Suprapubic skin (tissue), 4 donors: Measurements from ENCODE around the gene FLACC1. TPM values are rescaled to one million over a fixed set of nuclear protein-coding genes. Genes with fewer than 3 reads are reported as not detected.

Source experiments
- DNase-seq, 2 donors: peaks; one replicate each; pipeline ENCODE4 v3.0.0-alpha.2; 2019; ENCODE audit warnings: low spot score in 2 of 2
- H3K27ac ChIP-seq: fragments of 200-600 bp; sonication (generic); one replicate; pipeline ENCODE4 v1.5.1; 2019
- H3K27me3 ChIP-seq: fragments of 200-600 bp; sonication (generic); one replicate; pipeline ENCODE4 v1.5.1; 2019
- H3K36me3 ChIP-seq: fragments of 200-600 bp; sonication (generic); one replicate; pipeline ENCODE4 v1.5.1; 2019
- H3K4me1 ChIP-seq: fragments of 200-600 bp; sonication (generic); one replicate; pipeline ENCODE4 v1.5.1; 2019
- H3K4me3 ChIP-seq: fragments of 200-600 bp; sonication (generic); one replicate; pipeline ENCODE4 v1.5.1; 2019; ENCODE audit warnings: mild to moderate bottlenecking
- H3K9me3 ChIP-seq: fragments of 200-600 bp; sonication (generic); one replicate; pipeline ENCODE4 v1.5.1; 2019
- EP300 ChIP-seq: sonication (generic); formaldehyde crosslinking; IDR thresholded peaks from one replicate; pipeline ENCODE4 v1.6.1; 2017; ENCODE audit warnings: antibody characterized with exemption
- POLR2A ChIP-seq, 2 donors: fragments of 450-650 bp; IDR thresholded peaks; one replicate each; pipeline ENCODE4 v1.6.1; 2017; ENCODE audit warnings: antibody characterized with exemption in 2 of 2, mild to moderate bottlenecking in 2 of 2, moderate library complexity in 2 of 2
- POLR2AphosphoS5 ChIP-seq, 3 donors: sonication (generic); formaldehyde crosslinking; IDR thresholded peaks; one replicate each; pipeline ENCODE4 v1.6.1; 2017; ENCODE audit warnings: antibody characterized with exemption in 3 of 3
- WGBS: methylation state at CpG from one replicate; pipeline ENCODE4 v1.1.5; 2018; 5-methylcytosine and 5-hydroxymethylcytosine counted together
- total RNA-seq, 4 donors: library from RNA; depleted of rRNA; stranded (reverse); fragments of >200 nt; gene quantifications; one replicate each; pipeline ENCODE4 v1.1.0, GENCODE V29; 2016
- TF ChIP-seq, protein P1 (sequence below), 2 donors: fragments of 200-600 bp in 1 of 2; fragments of 450-650 bp in 1 of 2; sonication (generic) in 1 of 2; IDR thresholded peaks; one replicate each; pipeline ENCODE4 v1.5.1; 2016 to 2019; ENCODE audit warnings: antibody characterized with exemption in 2 of 2, mild to moderate bottlenecking in 1 of 2, moderate library complexity in 1 of 2

FLACC1 gene, protein sequence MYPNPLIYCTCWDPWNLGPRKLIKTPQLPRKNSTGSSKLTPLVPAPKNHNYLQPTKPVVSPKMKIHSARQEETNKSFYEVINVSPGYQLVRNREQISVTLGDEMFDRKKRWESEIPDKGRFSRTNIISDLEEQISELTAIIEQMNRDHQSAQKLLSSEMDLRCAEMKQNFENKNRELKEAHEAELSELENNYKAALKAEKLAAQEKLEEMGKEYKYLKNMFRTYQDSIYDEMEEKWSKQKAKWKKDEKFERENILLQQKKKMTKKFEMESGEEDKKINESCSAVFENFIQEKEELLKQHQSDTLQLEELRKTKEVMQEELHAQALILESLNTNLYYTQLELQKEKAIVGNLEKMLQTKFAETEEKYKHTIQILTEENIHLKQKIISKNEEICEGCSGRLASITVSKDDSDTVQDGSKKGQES
- total RNA-seq = 1 to 10 TPM in 1 of 4 donors, under 1 TPM in 1, not detected in 2; 0.80 to 1.0 TPM

DNA sequence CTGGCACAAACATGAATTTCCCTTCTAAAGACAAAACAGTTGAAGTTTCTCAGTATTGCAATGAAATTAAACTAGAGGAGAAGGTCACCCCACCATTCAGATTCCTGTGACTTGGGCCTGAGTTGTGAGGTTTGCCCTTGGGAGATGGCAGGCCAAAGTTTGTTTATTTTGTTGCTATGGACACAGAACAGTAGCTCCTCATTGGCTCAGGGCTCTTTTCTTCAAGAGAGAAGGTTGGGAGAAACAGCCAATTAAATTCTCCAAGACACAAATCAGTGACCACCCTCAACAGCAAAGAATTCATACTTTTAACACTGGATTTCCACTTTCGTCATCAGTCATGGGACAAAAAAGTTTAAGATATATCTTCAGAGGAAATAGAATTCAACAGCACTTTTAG is at the start of gene FLACC1:
TSS of gene FLACC1 (minus strand) at position 125 of the 400 bp plus-strand sequence. CDS start 5,941 bp downstream, outside the sequence.
- Histone ChIP-seq H3K27me3 (no peaks in the 10 kb centered on the region), H3K9me3 (no peaks in the 10 kb centered on the region), H3K27ac (no peak within 1 kb of the TSS), H3K4me3 (no peak within 1 kb of the TSS), H3K4me1 (no peaks in the 10 kb centered on the region), H3K36me3 (no peaks in the 10 kb centered on the region)
- TF ChIP-seq POLR2AphosphoS5 (IDR thresholded peaks at IDR 0.05) = no peak
- TF ChIP-seq, protein P1, sequence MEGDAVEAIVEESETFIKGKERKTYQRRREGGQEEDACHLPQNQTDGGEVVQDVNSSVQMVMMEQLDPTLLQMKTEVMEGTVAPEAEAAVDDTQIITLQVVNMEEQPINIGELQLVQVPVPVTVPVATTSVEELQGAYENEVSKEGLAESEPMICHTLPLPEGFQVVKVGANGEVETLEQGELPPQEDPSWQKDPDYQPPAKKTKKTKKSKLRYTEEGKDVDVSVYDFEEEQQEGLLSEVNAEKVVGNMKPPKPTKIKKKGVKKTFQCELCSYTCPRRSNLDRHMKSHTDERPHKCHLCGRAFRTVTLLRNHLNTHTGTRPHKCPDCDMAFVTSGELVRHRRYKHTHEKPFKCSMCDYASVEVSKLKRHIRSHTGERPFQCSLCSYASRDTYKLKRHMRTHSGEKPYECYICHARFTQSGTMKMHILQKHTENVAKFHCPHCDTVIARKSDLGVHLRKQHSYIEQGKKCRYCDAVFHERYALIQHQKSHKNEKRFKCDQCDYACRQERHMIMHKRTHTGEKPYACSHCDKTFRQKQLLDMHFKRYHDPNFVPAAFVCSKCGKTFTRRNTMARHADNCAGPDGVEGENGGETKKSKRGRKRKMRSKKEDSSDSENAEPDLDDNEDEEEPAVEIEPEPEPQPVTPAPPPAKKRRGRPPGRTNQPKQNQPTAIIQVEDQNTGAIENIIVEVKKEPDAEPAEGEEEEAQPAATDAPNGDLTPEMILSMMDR (IDR thresholded peaks at IDR 0.05) = no peak
- TF ChIP-seq EP300 = no peak
- no peak for TF ChIP-seq POLR2A (IDR thresholded peaks at IDR 0.05)
- 47% methylated on average over 1 of the region's 1 CpG for WGBS
- no peak for DNase-seq

DNA sequence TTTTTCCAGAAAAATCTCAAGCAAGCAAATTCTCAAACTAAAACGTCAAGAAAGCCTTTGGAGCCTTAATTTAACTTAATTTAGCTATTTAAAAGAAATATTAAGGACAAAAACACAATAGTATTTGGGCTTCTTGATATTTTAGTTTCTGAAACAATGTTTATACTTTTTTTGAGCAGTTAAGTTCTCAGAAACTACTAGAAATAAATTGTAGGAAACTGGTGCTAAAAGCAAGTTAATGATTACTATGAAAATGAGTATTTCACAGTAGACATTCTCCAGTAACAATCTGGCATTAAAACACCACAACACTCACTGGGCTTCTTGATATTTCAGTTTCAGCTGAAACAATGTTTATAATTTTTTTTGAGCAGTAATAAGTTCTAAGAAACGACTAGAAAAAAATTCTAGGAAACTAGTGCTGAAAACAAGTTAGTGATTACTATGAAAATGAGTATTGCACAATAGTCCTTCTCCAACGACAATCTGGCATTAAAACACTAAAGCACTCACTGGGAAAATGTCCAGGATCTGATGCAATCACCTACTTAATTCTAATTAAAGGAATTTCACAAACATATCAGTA is 49.0 kb upstream of the FLACC1 start:
- peak overlapping the region; percentile 18 for H3K27ac ChIP-seq
- 22% methylated on average over 3 of the region's 3 CpGs for WGBS
- H3K4me1 ChIP-seq = peaks cover 44% of the 10 kb centered on the region
- no peak overlapping the region for H3K4me3 ChIP-seq
- DNase-seq = no peak
- no peaks in the 10 kb centered on the region for H3K9me3 ChIP-seq
- H3K27me3 ChIP-seq = no peaks in the 10 kb centered on the region
- peak in 1 of 3 donors; percentile 73 for TF ChIP-seq POLR2AphosphoS5 (IDR thresholded peaks at IDR 0.05)
- TF ChIP-seq POLR2A (IDR thresholded peaks at IDR 0.05) = no peak
- H3K36me3 ChIP-seq = no peaks in the 10 kb centered on the region

DNA sequence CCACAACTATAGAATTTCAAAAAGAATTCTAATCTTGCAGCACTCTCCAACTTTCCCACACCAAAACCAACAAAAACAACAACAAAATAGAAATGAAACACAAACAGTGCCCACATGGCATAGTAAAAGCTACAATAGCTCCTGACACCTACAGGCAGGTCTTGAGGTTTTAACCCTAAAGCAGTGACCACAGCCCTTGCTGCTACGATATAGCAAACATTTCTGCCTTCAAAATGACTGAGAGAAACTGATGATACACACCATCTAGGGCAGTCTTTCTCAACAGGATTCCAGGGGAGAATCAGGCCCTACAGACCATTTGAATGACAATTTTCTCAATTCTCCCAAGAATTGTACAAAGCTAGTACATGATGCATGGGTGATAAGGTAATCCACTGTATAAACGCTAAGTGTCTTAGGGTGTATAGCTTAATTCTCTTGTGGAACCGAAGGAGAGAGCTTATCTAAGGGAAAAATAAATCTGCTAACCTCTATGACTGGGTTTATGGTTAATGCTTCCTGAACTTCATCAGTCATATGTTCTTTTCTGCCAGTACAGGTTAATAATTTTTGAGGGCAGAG is 47.6 kb upstream of the FLACC1 start:
- TF ChIP-seq POLR2A (IDR thresholded peaks at IDR 0.05) (no peak), POLR2AphosphoS5 (IDR thresholded peaks at IDR 0.05) (no peak), EP300 (no peak)
- TF ChIP-seq, protein P1 (IDR thresholded peaks at IDR 0.05) = no peak
- no peaks in the 10 kb centered on the region for H3K9me3 ChIP-seq
- no peaks in the 10 kb centered on the region for H3K36me3 ChIP-seq
- no peak for DNase-seq
- no peak overlapping the region for H3K4me3 ChIP-seq
- H3K27ac ChIP-seq = no peak overlapping the region
- H3K4me1 ChIP-seq = peaks cover 44% of the 10 kb centered on the region
- H3K27me3 ChIP-seq = no peaks in the 10 kb centered on the region
- 77% methylated on average over 3 of the region's 3 CpGs for WGBS

DNA sequence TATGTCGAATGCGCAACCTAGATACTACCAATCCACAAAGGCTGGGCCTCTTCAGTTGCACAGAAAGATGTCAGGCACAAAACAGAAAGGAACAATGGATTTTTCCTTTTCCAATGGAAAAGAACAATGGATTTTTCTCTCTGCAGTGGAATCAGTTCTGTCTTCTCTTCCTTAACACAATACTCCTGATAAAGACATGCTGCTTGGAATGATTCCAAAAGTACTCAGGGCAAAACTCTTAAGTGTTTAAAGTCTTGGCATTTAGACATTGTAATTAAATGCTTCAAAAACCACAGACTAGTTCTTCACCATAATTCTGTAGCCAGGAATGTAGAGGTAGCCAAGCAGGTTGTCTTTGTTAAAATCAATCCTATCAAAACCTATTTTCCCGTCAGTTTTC is 46.7 kb upstream of the FLACC1 start:
- Histone ChIP-seq H3K4me3 (no peak overlapping the region), H3K27ac (no peak overlapping the region), H3K9me3 (no peaks in the 10 kb centered on the region), H3K36me3 (no peaks in the 10 kb centered on the region), H3K27me3 (no peaks in the 10 kb centered on the region), H3K4me1 (peaks cover 44% of the 10 kb centered on the region)
- no peak for DNase-seq
- WGBS = 81% methylated on average over 3 of the region's 3 CpGs
- no peak for TF ChIP-seq POLR2AphosphoS5 (IDR thresholded peaks at IDR 0.05)

DNA sequence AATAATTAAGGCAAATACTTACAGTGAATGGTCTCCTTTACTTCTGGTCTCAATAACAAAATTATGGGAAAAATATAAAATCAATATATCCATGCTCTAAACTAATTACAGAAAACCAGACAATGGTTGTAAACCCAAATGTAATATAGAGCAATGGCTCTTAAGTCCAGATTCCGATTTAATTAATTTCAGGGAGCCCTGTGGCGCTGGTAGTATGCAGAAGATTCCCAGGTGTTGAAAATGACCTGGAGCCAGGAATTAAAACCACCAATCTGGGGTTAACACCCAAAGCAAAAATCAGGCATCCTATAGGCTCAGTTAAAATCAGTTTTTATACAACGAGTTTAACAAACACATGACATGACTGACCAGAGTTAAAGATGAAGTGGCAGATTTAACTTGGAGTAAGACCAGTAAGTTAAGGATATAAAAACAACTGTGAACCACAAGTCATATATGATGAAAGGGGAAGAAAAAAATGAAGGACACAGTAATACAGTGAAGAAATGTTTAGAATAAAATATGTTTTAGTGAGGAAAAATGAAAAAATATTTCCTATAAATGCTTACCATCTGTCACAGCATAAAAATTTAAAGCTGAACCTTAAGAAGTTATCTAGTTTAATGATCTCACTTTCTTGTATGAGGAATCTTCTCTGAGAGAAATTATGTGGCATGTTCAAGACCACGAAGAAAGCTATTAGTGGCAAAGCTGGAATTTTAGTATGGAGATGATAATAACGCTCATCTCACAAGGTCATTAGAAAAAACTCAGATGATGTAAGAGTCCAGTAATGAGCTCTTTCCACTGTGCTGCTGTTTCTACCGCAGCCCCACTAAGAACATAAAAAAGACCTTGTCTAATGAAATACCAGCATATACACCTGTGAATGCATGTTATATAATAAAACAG is 45.8 kb upstream of the FLACC1 start:
- H3K4me3 ChIP-seq = no peak overlapping the region
- DNase-seq = no peak
- peaks cover 2% of the 10 kb centered on the region for H3K36me3 ChIP-seq
- no peak overlapping the region for H3K27ac ChIP-seq
- WGBS = 75% methylated on average over 6 of the region's 6 CpGs
- peaks cover 44% of the 10 kb centered on the region for H3K4me1 ChIP-seq
- no peaks in the 10 kb centered on the region for H3K27me3 ChIP-seq
- TF ChIP-seq EP300 (no peak), POLR2A (IDR thresholded peaks at IDR 0.05) (no peak), POLR2AphosphoS5 (IDR thresholded peaks at IDR 0.05) (no peak)
- TF ChIP-seq, protein P1 (IDR thresholded peaks at IDR 0.05) = no peak
- no peaks in the 10 kb centered on the region for H3K9me3 ChIP-seq
